ENCODE results near the gene SLC52A3.

The SLC52A3 gene

GRCh38 chr20:710780-711450 lies 57.4 kb downstream of the SLC52A3 start:
- Histone ChIP-seq H3K4me1 (ENCODE audit: control insufficient read depth, insufficient read depth, low read depth, low read length) (no peaks in the 10 kb centered on the region), H2BK15ac (ENCODE audit: low read depth, poor library complexity, severe bottlenecking) (no peak overlapping the region), H2BK5ac (ENCODE audit: low read depth, low read length, poor library complexity, severe bottlenecking) (no peak overlapping the region), H3K9ac (ENCODE audit: low read length) (no peak overlapping the region), H3K36me3 (ENCODE audit: control insufficient read depth in 1 of 2, insufficient read depth in 2 of 2, low read depth in 1 of 2, low read length in 2 of 2) (no peaks in the 10 kb centered on the region), H3K79me1 (replicated peaks; ENCODE audit: low read length, poor library complexity, severe bottlenecking) (no peaks in the 10 kb centered on the region), H3K23ac (ENCODE audit: low read length in 2 of 2) (no peak overlapping the region), H3K18ac (ENCODE audit: low read depth in 1 of 2, low read length in 2 of 2) (no peak overlapping the region), H2AFZ (ENCODE audit: low read depth, low read length) (no peak overlapping the region), H2BK12ac (ENCODE audit: low read length in 2 of 2) (no peak overlapping the region), H3K4me2 (ENCODE audit: low read length, poor library complexity, severe bottlenecking) (no peak overlapping the region), H4K91ac (ENCODE audit: low read length) (no peak overlapping the region), H3K27me3 (ENCODE audit: control insufficient read depth in 1 of 2, insufficient read depth in 1 of 2, low read length in 2 of 2) (peaks cover 50 to 57% of the 10 kb centered on the region in 2 experiments), H2BK120ac (ENCODE audit: low read depth, low read length) (no peak overlapping the region), H3K14ac (ENCODE audit: low read length in 2 of 2) (no peak overlapping the region), H3K27ac (ENCODE audit: low read length, poor library complexity, severe bottlenecking) (no peak overlapping the region), H2AK5ac (ENCODE audit: low read length, severe bottlenecking) (no peak overlapping the region), H3K9me3 (ENCODE audit: control insufficient read depth, low read length) (peaks cover 27% of the 10 kb centered on the region), H4K8ac (ENCODE audit: low read length) (no peak overlapping the region), H3K4me3 (ENCODE audit: insufficient read depth in 1 of 2, low read depth in 1 of 2, low read length in 2 of 2) (no peak overlapping the region), H3K4ac (ENCODE audit: low read depth in 1 of 2, low read length in 2 of 2) (no peak overlapping the region)
- WGBS, result 82% methylated on average over 17 of the region's 19 CpGs
- DNase-seq, result no peak

Data from mesenchymal stem cell (in vitro differentiated cells and primary cell).